ENCODE measurements around the gene GADL1. TPM values are rescaled to one million over a fixed set of nuclear protein-coding genes. Genes with fewer than 3 reads are reported as not detected.

Gene GADL1
- total RNA-seq, 1 experiment from 2014 or later: not detected

DNA sequence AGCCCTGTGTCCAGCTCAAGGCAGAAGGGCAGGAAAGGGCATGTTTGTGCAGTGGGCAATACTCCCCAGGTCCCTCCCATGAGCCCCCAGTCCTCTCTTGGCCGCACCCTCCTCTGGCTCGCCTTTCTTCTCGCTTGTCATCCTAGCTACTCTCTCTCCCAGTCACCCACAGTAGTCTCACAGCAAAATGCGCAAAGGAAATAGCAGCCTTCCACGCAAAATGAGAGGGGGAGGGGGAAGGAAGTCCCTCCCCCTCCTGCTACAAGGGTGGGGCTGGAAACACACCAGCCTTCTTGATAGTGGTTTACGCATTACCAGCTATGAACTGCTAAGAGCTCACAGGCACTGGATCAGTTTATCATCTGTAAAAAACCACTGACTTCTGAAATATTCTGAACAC is 83.8 kb downstream of the GADL1 start:
- Histone ChIP-seq H3K4me3 (ENCODE audit: insufficient read depth, low read depth, low read length) (no peak overlapping the region), H3K27me3 (ENCODE audit: control insufficient read depth, insufficient read depth, low read length) (no peaks in the 10 kb centered on the region), H3K36me3 (replicated peaks; ENCODE audit: control insufficient read depth, insufficient read depth, low read length) (no peaks in the 10 kb centered on the region)
- peak; percentile 0 for DNase-seq

DNA sequence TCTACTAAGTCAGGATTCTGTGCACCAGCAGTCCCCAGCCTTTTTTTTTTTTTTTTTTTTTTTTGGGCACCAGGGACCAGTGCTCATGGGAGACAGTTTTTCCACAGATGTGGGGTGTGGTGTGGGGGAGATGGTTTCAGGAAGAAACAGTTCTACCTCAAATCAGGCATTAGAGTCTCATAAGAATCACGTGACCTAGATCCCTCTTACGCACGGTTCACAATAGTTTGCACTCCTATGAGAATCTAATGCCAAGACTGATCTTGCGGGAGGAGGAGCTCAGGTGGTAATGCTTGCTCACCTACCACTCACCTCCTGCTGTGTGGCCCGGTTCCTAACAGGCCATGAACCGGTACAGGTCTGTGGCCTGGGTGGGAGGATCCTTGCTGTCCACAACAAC is 88.8 kb downstream of the GADL1 start:
- H3K4me3 ChIP-seq (ENCODE audit: insufficient read depth, low read depth, low read length): no peak overlapping the region
- no peaks in the 10 kb centered on the region for H3K27me3 ChIP-seq (ENCODE audit: control insufficient read depth, insufficient read depth, low read length)
- no peaks in the 10 kb centered on the region for H3K36me3 ChIP-seq (replicated peaks; ENCODE audit: control insufficient read depth, insufficient read depth, low read length)
- no peak for DNase-seq

DNA sequence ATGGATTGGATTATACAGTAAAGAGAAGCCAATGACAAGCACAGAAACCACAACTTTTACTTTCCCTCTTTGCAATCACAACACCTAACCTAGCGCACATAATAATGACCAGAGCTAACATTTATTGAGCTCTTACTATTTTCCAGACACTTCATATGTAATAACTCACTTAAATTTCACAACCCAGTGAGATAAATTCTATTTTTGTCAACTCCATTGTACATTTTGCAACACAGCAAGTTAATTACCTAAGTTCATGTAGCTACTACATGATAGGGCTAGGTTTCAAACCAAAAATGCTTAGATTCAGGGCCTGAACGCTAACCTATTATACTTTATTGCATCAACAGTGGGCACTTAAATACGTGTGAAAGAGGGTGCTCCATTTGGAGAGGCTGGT is 89.5 kb downstream of the GADL1 start:
- no peaks in the 10 kb centered on the region for H3K27me3 ChIP-seq (ENCODE audit: control insufficient read depth, insufficient read depth, low read length)
- H3K4me3 ChIP-seq (ENCODE audit: insufficient read depth, low read depth, low read length): no peak overlapping the region
- H3K36me3 ChIP-seq (replicated peaks; ENCODE audit: control insufficient read depth, insufficient read depth, low read length): no peaks in the 10 kb centered on the region
- DNase-seq: no peak

DNA sequence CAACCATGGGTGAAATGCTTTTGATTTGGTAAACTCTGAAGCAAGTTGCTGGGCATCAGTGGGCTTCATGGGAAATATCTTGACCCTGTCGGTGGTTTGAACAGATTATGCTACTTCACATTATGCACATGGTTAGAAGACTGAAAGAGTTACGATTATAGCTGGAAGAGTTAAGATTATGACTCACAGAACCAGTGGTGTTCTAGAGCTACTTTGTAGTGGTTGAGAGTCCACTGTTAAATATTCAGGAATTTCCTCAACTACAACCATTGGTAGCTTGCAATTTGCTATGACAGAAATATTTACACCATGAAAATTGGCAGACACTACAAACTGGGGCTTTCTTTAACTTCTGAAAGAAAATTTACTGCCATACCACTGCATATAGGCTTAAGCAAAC is 99.3 kb downstream of the GADL1 start:
- no peaks in the 10 kb centered on the region for H3K27me3 ChIP-seq (ENCODE audit: control insufficient read depth, insufficient read depth, low read length)
- DNase-seq: no peak
- no peak overlapping the region for H3K4me3 ChIP-seq (ENCODE audit: insufficient read depth, low read depth, low read length)
- no peaks in the 10 kb centered on the region for H3K36me3 ChIP-seq (replicated peaks; ENCODE audit: control insufficient read depth, insufficient read depth, low read length)

DNA sequence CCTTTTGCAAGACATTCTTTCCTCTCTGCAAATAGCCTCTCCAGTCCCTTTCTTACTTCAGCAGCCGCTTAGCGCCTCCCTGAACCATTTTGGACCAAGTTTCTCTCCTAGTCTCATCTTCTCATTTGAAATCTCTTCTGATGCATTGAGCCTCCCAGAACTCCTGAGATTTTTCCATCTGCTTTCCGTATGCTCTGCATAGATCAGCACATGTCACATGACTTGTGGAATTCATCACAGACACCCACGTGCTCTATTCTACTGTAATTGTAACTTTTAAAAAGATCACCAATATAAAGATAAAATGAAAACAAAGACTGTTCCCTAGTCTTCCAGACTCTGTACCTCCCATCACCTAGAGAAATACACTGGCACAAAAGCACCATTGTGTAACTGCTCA is 100.7 kb downstream of the GADL1 start:
- no peaks in the 10 kb centered on the region for H3K27me3 ChIP-seq (ENCODE audit: control insufficient read depth, insufficient read depth, low read length)
- no peaks in the 10 kb centered on the region for H3K36me3 ChIP-seq (replicated peaks; ENCODE audit: control insufficient read depth, insufficient read depth, low read length)
- DNase-seq: no peak
- H3K4me3 ChIP-seq (ENCODE audit: insufficient read depth, low read depth, low read length): no peak overlapping the region

DNA sequence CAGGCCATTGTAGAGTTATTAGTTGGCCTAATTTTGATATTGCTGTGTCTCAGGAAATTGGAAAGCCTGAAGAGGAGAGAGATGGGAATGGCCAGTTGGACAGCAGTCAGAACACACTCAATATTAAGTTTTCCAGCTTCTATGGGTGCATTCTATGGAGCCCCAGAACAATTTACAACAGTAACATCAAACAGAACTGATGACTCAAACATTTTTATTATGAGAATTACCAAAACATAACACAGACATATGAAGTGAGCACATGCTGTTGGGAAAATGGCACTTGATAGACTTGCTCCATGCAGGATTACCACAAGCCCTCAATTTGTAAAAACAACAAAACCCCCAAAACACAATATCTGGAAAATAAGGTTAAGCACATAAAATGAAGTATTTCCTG is 104.3 kb downstream of the GADL1 start:
- H3K36me3 ChIP-seq (replicated peaks; ENCODE audit: control insufficient read depth, insufficient read depth, low read length): no peaks in the 10 kb centered on the region
- no peak for DNase-seq
- H3K4me3 ChIP-seq (ENCODE audit: insufficient read depth, low read depth, low read length): no peak overlapping the region
- no peaks in the 10 kb centered on the region for H3K27me3 ChIP-seq (ENCODE audit: control insufficient read depth, insufficient read depth, low read length)

DNA sequence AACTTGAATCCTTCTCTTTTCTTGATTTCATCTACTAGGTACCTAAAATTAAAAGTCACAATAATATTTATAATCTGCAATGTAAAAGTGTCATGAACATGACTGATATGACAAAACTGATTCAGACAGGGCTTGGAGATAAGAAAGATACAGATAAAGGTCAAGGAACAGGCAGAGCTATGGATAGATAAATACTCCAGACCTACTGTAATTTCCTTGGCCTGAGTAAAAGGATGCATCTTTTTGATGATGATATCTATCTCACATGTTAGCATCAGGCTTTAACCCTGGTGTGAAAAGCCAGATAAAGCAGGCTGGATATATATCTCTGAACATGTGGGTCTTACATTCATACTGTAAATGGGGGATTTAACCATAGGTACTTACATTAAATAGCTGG is 108.1 kb downstream of the GADL1 start:
- no peak for DNase-seq
- Histone ChIP-seq H3K36me3 (replicated peaks; ENCODE audit: control insufficient read depth, insufficient read depth, low read length) (no peaks in the 10 kb centered on the region), H3K27me3 (ENCODE audit: control insufficient read depth, insufficient read depth, low read length) (no peaks in the 10 kb centered on the region), H3K4me3 (ENCODE audit: insufficient read depth, low read depth, low read length) (no peak overlapping the region)

DNA sequence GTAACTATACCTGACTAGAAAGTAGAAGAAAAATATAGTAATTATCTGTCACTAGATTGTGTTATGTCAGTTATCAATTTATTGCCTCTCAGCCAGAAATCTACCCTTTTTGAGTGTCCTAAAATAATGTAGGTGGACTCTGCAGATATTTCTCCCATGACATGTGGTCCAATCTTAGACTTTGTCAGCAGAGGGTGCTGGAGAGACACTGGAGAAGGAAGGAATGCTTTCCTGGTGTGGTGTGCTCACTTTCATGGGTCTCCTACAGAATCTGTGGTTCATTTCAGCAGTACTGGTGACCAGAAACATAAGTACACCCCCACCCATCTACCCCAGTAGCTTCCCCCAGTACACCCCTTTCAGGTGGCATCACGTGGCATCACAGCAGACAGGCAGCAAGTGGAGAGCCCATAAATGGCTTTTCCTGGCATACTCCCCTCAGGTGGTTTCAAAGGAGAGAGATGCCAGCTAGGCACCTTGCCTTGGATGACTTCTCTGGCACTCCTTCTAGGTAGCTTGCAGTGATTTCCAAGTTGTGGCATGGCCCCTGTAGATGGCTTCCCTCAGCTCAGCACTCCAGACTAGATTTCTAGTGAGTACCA is 114.7 kb downstream of the GADL1 start:
- no peaks in the 10 kb centered on the region for H3K27me3 ChIP-seq (ENCODE audit: control insufficient read depth, insufficient read depth, low read length)
- peak; percentile 13 for DNase-seq
- H3K4me3 ChIP-seq (ENCODE audit: insufficient read depth, low read depth, low read length): no peak overlapping the region
- no peaks in the 10 kb centered on the region for H3K36me3 ChIP-seq (replicated peaks; ENCODE audit: control insufficient read depth, insufficient read depth, low read length)

DNA sequence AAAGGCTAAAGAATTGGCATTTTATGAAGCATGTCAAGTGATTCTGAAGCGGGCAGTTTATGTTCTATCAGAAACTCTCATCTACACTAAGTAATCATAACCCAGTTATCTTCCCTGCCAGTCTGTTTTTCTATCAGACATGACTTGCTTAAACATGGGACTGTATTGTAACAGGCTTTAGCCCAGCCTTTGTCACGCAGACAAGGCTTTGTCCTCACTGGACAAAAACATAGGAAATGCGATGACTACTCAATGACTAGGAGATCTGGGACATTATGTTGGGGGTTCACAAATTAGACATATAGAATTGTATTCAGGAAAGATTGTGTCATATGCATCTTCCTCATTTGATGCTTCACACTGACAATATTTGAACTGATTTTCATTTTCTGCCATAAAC is 115.5 kb downstream of the GADL1 start:
- Histone ChIP-seq H3K4me3 (ENCODE audit: insufficient read depth, low read depth, low read length) (no peak overlapping the region), H3K36me3 (replicated peaks; ENCODE audit: control insufficient read depth, insufficient read depth, low read length) (no peaks in the 10 kb centered on the region), H3K27me3 (ENCODE audit: control insufficient read depth, insufficient read depth, low read length) (no peaks in the 10 kb centered on the region)
- no peak for DNase-seq

DNA sequence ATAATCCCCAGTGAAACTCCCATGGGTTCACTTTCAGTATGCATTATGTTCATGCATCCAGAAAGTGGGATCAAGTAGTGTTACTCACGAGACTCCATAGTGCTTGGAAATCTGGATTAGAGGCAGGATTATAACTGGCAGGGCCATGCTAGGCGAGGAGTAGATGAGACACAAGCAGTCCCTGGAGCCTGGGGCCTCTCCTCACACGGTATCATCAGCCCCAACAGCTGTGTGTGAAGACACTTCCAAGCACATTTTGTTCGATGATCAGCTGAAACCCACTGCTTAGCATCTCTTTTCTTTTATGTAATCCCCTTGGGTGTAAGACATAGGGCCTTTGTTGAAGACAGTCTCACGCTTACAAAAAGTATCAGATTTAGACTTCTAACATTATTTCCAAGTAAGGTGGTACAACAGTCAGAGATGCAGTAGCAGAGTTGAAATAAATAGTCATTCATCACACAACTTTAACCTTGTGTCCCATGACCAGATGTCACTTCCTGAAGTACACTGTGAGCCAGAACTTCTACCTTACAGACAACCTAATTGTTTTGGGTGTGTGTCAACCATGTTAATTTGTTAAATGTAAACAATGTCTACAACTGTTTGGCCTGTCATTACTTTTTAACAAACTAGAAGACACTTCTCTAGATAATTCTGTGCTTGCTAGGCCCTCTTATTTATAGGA is 116.9 kb downstream of the GADL1 start:
- Histone ChIP-seq H3K4me3 (ENCODE audit: insufficient read depth, low read depth, low read length) (no peak overlapping the region), H3K36me3 (replicated peaks; ENCODE audit: control insufficient read depth, insufficient read depth, low read length) (no peaks in the 10 kb centered on the region), H3K27me3 (ENCODE audit: control insufficient read depth, insufficient read depth, low read length) (no peaks in the 10 kb centered on the region)
- no peak for DNase-seq

DNA sequence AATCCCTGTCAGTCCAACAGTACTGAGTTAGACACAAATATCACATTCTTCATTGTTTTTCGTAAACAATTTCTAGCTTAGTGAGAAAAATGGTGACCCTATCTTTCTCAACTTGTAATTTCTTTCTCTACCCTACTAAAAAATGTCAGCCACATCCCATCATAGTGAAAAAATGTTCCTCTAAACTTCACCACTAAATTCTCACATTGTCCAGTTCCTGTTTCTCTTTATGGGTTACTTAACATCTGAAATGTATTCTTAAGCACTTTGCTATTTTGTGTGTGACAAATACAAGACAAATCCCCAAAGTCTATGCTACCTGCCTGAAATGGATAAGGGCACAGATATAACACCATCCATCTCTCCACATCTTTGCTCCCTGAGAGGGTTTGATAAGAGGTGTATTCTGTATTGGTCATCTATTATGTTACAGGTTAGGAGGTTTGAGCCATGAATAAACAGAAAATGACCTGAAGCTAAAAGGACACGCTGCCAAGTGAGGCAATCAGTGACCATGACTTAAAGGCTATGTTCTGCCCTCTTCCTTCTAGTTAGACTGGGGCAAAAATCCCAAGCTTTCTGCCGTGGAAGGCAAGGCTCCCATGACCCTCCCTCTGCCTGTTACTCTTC is 118.2 kb downstream of the GADL1 start:
- H3K36me3 ChIP-seq (replicated peaks; ENCODE audit: control insufficient read depth, insufficient read depth, low read length): no peaks in the 10 kb centered on the region
- H3K4me3 ChIP-seq (ENCODE audit: insufficient read depth, low read depth, low read length): no peak overlapping the region
- DNase-seq: no peak
- no peaks in the 10 kb centered on the region for H3K27me3 ChIP-seq (ENCODE audit: control insufficient read depth, insufficient read depth, low read length)

DNA sequence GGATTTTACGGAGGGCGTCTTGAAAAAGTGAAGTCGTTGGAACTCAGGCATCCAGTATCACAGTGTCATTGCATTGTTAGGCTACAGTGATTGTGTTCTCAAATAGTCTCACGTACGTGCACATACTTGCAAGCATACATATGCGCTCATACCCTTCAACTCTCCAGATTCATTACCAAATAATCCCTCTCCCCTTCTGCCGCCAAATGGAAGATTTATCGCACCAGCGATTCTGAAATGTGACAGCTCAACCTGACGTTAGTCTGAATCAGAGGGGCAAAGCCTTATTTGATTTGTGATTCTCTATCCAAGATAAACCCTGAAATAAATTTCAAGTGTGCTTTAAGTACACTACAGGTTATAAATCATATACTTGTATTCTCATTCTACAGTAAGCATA is 119.4 kb downstream of the GADL1 start:
- H3K27me3 ChIP-seq (ENCODE audit: control insufficient read depth, insufficient read depth, low read length): no peaks in the 10 kb centered on the region
- no peaks in the 10 kb centered on the region for H3K36me3 ChIP-seq (replicated peaks; ENCODE audit: control insufficient read depth, insufficient read depth, low read length)
- no peak overlapping the region for H3K4me3 ChIP-seq (ENCODE audit: insufficient read depth, low read depth, low read length)
- DNase-seq: no peak

DNA sequence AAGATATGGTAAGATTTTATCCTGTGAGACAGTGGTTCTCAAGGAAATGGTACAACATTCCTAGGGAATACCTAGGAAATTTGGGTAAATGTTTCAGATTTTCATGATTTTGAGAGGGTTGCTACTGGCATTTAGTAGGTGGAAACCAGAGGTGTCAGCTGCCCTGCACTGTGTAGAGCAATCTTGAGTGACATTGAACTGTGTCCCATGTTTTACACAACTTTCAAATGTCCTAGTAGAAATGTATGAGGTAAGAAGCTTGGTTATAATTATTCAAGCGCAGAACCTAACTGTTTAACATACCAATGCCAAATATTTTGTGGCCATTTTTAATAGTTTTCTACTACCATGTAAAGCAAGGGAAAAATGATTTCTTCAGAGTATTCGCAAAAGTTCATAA is 120.4 kb downstream of the GADL1 start:
- no peaks in the 10 kb centered on the region for H3K36me3 ChIP-seq (replicated peaks; ENCODE audit: control insufficient read depth, insufficient read depth, low read length)
- DNase-seq: no peak

DNA sequence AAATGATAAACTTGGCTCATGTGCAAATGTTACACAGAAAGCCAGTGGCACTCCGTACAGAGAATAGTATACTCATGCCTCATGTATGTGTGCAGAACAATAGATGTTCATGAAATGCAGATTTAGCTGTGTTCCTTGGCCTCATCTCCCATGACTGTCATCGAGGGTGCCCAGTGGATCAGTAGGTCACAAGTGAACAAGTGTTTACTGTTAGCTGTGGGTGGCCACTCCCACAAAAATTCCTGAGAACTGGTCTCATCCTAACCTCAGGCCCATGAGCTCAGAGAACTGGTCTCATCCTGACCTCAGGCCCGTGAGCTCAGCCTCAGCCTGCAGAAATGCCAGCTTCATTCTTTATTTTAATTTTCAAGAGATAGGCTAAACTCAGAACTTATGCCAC is 124.1 kb downstream of the GADL1 start:
- H3K27me3 ChIP-seq (ENCODE audit: control insufficient read depth, insufficient read depth, low read length): no peaks in the 10 kb centered on the region
- no peak for DNase-seq
- no peak overlapping the region for H3K4me3 ChIP-seq (ENCODE audit: insufficient read depth, low read depth, low read length)
- H3K36me3 ChIP-seq (replicated peaks; ENCODE audit: control insufficient read depth, insufficient read depth, low read length): no peaks in the 10 kb centered on the region

More for the DNA sequence above, 120.4 kb downstream of the GADL1 start:
- no peak overlapping the region for H3K4me3 ChIP-seq (ENCODE audit: insufficient read depth, low read depth, low read length)
- no peaks in the 10 kb centered on the region for H3K27me3 ChIP-seq (ENCODE audit: control insufficient read depth, insufficient read depth, low read length)

DNA sequence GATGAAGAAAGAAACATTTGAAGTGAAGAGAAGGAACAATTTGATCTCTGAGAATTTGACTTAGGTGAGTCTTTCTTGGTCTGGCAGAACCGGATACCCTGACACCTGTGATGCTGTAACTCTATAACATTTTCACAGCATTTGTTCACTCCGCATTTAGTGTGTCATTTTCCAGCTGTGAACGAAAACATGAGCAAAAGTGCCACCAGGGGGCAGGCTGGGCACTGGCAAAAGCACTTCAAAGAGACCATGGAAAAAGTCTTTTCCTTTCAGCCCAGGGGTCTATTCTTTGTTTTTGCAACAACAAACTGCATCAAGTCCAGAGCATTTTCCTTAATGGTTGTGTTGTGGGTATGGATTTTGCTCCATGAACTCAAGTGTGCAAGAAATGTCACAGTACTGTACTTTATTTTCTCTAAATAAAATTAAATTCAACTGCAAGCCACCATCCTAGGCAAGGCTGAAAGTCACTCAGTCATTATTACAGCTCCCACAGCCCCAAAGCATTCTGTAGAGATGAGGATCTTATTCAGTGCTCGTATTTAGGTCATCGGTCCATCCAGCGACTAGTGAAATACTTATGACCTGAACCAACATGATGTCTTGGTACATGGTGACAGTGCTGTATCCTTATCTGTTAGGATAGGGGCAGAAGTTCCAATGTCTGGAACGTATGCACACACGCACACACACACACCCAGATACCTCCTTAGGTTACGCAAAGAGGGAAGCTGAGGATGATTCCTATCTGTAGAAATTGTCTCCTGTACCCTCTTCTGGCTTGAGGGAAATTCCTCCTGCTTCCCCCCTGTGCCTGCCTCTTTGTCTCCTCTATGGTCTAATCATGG is 125.5 kb downstream of the GADL1 start:
- DNase-seq: peak; percentile 24

More for the DNA sequence above, 125.5 kb downstream of the GADL1 start:
- no peaks in the 10 kb centered on the region for H3K27me3 ChIP-seq (ENCODE audit: control insufficient read depth, insufficient read depth, low read length)
- no peak overlapping the region for H3K4me3 ChIP-seq (ENCODE audit: insufficient read depth, low read depth, low read length)
- no peaks in the 10 kb centered on the region for H3K36me3 ChIP-seq (replicated peaks; ENCODE audit: control insufficient read depth, insufficient read depth, low read length)
